Measurements from ENCODE around the gene DQX1.

The DQX1 gene

DNA sequence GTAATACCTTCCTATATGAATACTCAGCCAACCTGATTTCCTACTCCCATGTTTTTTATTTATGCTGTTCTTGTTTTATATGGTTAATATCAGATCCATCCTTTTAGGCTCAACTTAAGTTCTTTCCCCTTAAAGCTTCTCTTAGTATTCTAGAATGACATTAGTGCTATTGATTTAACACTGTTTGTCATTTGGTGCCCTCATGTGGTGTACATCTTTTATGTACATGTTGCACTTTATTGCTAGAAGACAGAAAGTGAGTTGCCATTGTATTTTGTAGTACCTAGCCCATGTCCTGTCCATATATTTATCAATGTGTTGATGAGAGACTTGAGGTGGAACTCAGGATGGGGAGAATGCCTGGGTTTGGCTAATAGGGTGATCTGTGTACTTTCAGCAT is 6.2 kb upstream of the DQX1 start:
- TF ChIP-seq, protein P1, sequence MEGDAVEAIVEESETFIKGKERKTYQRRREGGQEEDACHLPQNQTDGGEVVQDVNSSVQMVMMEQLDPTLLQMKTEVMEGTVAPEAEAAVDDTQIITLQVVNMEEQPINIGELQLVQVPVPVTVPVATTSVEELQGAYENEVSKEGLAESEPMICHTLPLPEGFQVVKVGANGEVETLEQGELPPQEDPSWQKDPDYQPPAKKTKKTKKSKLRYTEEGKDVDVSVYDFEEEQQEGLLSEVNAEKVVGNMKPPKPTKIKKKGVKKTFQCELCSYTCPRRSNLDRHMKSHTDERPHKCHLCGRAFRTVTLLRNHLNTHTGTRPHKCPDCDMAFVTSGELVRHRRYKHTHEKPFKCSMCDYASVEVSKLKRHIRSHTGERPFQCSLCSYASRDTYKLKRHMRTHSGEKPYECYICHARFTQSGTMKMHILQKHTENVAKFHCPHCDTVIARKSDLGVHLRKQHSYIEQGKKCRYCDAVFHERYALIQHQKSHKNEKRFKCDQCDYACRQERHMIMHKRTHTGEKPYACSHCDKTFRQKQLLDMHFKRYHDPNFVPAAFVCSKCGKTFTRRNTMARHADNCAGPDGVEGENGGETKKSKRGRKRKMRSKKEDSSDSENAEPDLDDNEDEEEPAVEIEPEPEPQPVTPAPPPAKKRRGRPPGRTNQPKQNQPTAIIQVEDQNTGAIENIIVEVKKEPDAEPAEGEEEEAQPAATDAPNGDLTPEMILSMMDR (conservative IDR thresholded peaks at IDR 0.05; ENCODE audit: low read depth, low read length): no peak
- no peak overlapping the region for H3K4me3 ChIP-seq (ENCODE audit: low read depth, low read length)
- DNase-seq (ENCODE audit: low read depth): peak; percentile 75

DNA sequence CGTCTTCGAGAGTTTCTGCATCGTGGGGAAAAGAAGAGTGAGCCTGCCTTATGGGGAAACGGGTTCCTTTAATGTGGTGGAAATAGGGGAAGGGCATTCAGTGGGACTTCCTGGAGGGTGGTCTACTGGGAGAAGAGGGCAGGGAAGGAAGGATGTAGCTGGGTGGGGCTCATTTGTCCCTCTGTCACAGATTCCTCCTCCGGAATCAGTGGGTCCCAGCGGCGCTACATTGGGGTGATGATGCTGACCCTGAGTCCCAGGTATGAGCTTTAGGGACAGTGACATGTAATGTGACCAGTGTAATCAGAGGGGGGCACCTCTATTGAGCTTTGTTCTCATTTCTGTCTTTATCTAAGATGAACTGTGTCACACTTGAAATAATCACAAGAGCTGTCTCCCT is 5.6 kb upstream of the DQX1 start:
- no peak overlapping the region for H3K4me3 ChIP-seq (ENCODE audit: low read depth, low read length)
- TF ChIP-seq, protein P1 (conservative IDR thresholded peaks at IDR 0.05; ENCODE audit: low read depth, low read length): no peak
- no peak for DNase-seq (ENCODE audit: low read depth)

DNA sequence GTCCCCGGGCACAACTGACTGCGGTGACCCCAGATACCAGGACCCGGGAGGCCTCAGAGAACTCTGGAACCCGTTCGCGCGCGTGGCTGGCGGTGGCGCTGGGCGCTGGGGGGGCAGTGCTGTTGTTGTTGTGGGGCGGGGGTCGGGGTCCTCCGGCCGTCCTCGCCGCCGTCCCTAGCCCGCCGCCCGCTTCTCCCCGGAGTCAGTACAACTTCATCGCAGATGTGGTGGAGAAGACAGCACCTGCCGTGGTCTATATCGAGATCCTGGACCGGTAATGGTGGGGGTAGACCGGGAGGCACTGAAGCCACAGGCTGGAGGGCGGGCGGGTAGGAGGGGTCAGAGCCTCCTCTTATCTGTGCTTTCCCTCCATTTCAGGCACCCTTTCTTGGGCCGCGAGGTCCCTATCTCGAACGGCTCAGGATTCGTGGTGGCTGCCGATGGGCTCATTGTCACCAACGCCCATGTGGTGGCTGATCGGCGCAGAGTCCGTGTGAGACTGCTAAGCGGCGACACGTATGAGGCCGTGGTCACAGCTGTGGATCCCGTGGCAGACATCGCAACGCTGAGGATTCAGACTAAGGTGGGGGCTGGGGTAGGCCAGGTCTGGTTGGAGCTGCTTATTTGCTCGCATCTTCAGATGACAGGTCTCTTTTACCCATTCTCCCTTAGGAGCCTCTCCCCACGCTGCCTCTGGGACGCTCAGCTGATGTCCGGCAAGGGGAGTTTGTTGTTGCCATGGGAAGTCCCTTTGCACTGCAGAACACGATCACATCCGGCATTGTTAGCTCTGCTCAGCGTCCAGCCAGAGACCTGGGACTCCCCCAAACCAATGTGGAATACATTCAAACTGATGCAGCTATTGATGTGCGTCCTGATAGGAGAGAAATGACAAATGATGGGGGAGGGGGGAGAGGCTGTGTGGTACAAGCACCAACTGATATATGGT is 4.5 kb upstream of the DQX1 start:
- peak; percentile 54 for DNase-seq (ENCODE audit: low read depth)
- TF ChIP-seq, protein P1 (conservative IDR thresholded peaks at IDR 0.05; ENCODE audit: low read depth, low read length): no peak

DNA sequence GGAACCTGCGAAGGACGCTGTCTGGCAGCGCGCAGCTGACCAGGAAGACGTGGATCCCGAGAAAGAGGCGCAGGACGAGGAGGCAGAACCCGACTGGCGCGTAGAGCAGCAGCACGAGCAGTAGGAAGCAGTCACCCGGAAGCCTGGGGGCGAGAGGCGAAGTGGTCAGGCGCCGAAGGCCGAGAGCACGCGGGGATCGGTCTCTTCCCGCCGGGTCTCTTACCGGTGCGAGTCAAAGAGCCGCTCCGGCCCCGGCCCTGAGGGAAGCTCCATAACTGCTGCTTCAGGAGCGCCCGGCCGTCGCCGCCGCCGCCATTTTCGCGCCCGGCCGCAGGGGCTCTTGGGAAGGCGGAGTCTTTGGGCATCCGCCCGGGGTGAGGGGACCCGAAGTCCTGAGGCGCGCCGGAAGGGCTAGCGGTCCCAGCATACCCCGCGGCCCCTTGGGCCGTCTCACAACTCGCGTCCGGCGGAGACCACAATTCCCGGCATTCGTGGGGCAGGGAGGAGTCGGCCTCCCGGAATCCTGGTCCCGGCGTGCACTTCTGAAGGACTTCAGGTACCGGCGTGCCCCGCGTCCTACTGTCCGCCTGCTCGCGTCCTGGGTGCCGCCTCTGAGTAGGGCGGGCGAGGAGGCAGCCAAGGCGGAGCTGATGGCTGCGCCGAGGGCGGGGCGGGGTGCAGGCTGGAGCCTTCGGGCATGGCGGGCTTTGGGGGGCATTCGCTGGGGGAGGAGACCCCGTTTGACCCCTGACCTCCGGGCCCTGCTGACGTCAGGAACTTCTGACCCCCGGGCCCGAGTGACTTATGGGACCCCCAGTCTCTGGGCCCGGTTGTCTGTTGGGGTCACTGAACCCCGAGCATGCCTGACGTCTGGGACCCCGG is 3.6 kb upstream of the DQX1 start, which contains the start of the genes AUP1 and HTRA2:
AUP1 (minus strand) TSS at position 350 of the 882 bp plus-strand sequence; CDS start at position 273, 77 bp downstream.
HTRA2 (plus strand) TSS at position 577 of the 882 bp plus-strand sequence; CDS start at position 651, 74 bp downstream.
- TF ChIP-seq, protein P1 (conservative IDR thresholded peaks at IDR 0.05; ENCODE audit: low read depth, low read length): no peak
- peak within 1 kb of the TSS; percentile 97 for H3K4me3 ChIP-seq (ENCODE audit: low read depth, low read length)
- peak; percentile 100 for DNase-seq (ENCODE audit: low read depth)

More for the DNA sequence above, 4.5 kb upstream of the DQX1 start:
- peak overlapping the region; percentile 97 for H3K4me3 ChIP-seq (ENCODE audit: low read depth, low read length)

DNA sequence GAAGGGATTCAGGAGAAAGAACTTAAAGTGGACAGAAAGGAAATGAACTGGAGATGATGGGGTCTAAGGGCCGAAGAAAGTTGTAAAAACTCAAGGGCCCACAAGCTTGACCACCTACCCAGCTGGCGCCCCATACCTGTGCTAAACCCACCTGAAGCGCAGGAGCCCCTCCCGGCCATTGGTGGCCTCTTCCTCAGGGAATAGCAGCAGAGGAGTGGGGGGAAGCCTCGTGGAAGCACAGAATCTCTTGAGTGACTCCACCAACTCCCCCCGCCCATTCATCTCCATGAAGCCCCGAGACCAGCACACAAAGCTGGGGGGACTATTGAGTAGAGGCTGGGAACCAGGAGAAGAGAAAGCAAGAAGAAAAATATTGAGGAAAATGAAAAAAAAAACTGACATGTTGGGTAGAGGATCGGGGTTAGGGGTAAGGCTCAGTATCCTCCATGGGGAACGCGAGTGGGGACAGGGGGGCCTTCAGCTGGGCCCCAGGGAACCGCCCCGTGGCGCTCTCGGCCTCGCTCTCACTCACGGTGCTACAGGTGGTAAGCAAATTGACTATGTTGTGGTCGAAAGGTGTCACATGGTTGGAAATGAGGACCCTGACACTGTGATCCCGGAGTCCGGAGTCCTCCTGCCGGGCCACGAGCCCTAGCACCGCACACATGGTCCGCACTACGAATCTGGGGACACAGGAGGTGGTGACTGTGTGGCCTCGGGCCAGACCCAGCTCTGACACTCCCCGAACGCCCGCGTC is 2.7 kb upstream of the DQX1 start:
- DNase-seq (ENCODE audit: low read depth): no peak
- TF ChIP-seq, protein P1 (conservative IDR thresholded peaks at IDR 0.05; ENCODE audit: low read depth, low read length): no peak
- peak overlapping the region; percentile 97 for H3K4me3 ChIP-seq (ENCODE audit: low read depth, low read length)

DNA sequence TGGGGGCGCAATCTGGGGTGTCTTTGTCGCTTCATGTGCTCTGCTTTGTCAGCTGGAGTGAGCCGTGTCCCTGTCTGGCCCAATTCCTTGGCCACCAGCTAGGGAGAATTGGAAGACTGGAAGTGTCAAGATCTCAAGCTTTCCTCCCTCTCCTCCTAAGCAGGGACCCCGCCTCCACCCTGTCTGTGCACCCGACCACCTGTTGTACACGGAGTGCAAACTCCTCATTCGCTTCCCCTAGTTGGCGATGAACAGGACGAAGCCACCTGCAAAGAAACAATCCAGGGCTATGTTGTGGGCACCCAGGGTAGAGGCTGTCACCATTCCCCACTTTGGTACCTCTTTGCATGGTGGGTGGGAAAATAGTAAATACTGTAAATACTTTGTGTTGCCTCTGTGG is 1.7 kb upstream of the DQX1 start:
- no peak overlapping the region for H3K4me3 ChIP-seq (ENCODE audit: low read depth, low read length)

More for the DNA sequence above, 1.7 kb upstream of the DQX1 start:
- DNase-seq (ENCODE audit: low read depth): no peak
- TF ChIP-seq, protein P1 (conservative IDR thresholded peaks at IDR 0.05; ENCODE audit: low read depth, low read length): no peak

Measured in choroid plexus epithelial cell (primary cell).